GM18502 (cell line): ENCODE results near the gene CDH4.

Source experiments
- ATAC-seq: cut with Tn5 transposase; IDR thresholded peaks from one replicate; pipeline ENCODE4 v1.9.1; 2021; ENCODE audit warnings: mild to moderate bottlenecking; ENCODE audit not compliant: unreplicated experiment, poor library complexity

CDH4 gene

DNA sequence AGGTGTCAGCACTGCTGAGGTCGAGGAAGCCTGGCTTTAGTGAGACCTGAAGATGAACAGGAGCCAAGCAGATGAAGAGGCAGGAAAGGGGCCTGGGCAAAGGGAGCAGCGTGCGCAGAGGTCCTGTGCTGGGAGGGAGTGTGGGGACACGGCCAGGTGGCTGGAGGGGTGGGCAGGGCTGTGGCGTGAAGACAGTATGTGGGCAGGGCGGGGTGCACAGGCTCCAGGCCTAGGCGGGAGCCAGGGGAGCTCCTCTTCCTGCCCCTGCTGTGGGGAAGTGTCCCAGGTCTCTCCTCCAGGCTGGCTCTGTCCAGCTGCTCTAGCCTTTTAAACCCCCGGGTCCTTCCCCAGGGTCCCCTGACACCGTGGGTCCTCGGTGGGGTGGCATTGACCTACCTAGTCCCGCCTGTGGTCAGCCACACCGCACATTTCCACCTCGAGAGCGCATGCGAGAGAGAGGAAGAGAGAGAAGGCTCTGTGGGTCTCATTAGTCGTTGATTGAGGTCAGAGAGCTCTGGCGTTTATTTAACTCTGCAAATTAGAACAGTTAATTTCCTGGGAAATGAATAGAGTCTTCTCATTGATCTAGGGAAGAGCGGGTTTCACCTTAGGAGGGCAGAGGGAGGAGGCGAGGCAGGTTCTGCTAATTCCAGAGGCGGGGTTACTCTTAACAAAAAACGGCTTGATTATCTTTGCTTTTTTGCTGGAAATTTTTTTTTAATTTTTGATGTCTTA lies 68.8 kb downstream of the CDH4 start:
- no peak for ATAC-seq

DNA sequence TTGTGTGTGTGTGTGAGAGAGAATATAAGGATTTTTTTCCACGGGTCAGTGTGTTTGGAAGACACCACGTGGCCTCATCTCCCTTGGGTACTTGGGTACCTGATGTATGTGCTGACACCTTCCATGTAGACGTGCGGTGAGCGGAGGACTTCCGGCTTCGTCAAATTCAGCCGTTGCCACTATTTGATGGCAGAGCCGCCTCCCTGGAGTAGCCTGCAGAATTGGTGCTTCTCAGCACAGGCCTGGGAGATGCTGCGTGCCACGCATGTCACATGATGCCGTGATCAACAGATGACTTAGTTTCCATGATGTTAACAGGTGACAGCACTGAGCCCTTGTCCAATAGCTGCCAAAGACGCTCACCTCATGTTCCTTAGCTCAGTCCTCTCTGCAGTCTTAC lies 69.4 kb downstream of the CDH4 start:
- ATAC-seq, result no peak

DNA sequence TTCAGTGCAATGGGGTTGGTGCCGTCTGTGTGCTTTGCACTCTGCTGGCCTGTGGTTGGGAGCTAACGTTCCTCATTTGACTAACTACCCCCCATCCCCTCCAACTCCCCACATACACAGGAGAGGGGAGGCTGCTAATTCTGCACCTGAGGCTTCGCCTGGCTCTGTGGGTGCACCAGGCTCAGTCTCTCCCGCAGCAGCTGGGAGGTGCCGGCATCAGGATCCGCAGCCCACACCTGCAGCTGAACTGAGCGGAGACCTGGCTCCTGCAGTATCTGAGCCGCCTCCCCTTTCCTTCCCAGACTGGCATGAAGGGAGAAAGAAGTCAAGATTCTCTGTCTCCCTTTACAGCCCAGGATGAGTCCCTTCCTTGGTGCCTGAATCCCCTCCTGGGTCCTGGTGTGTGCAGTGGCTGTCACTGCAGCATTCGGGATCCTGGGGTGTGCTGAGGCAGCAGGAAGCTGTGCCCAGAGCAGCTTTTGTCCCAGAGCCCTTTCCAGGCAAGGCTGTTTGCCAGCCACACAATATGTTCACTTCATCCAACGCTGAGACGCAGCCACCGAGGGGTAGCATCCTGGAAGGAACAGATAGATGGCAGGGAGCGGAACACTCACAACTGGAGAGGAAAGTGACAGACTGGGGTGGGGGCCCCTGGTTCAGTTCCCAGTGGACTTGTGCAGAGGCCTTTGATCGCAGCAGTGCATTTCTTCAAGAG lies 70.2 kb downstream of the CDH4 start:
- no peak for ATAC-seq

DNA sequence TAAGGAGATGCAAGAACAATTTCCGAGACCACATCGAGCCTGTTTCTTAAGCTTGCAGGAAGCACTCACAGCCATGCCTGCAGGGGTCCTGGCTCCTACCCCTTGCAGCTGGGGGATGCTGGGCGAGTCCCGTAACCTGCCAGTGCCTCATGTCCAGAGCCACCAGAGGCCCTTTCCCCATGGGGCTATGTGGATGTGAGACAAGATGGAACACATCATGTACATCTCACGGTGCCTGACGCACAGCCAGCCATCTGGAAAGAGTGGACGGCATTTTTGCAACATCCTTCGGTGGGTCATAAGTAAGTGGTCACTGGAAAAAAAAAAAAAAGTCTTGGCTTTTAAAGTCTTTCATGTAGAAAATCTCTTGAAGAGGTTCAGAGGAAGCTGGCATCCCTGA lies 72.8 kb downstream of the CDH4 start:
- ATAC-seq, result no peak

DNA sequence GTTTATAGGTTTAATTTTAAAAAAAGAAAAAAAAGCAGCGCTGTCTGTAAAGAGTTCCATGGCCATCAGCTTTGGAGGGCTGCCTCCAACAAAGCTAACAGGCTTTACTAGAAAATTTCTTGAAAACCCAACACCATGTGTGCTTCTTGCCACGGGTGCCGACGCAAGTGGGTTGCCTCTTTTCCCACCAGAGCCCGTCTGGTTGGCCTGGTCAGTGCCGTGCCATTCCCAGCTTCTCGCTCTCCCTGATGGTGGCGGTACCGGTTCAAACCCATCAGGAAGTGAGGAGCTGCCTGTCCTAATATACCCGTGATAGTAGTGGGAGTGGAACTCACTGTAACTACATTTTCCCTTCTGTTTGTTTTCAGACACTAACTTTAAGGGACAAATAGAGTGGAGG lies 73.7 kb downstream of the CDH4 start:
- ATAC-seq, result no peak

DNA sequence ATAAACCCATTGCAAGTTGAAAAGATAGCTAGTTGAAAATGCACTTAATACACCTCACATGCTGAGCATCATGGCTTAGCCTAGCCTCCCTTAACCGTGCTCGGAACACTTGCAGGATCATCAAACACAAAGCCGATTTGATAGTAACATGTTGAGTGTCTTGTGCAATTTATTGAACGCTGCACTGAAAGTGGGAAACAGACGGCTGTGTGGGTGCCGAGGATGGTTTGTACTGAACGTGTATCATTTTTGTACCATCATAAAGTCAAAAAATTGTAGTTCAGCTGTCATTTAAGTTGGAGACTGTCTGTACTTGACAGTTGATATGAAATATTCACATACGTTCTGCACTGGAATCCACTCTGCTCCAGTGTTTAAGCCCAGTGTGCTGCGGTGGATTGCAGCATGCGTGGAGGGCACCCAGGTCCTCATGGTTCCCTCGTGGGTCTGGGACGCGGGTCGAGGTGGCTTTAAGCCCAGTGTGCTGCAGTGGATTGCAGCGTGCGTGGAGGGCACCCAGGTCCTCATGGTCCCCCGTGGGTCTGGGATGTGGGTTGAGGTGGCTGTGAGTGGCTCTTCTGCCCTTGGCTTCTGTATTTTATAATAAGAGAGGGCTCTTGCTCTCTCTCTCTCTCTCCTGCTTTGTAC lies 77.0 kb downstream of the CDH4 start:
- no peak for ATAC-seq

DNA sequence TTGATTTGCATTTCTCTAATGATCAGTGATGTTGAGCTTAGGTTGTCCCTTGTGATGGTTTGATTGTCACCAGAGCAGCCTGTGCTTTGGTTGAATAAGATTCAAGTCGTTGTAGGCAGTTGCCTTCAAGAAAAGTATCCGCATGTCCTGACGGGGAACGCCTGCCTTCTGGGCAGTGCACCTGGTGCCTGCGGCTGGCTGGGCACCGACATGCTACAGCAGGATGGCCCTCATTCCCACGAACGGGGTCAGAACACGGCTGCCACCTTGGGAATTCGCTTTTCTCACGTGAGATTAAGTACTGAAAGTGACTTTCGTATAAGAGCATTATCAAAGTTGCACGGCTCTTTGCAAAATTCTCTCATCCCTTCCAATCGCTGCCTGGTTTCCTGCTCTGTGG lies 78.4 kb downstream of the CDH4 start:
- no peak for ATAC-seq

DNA sequence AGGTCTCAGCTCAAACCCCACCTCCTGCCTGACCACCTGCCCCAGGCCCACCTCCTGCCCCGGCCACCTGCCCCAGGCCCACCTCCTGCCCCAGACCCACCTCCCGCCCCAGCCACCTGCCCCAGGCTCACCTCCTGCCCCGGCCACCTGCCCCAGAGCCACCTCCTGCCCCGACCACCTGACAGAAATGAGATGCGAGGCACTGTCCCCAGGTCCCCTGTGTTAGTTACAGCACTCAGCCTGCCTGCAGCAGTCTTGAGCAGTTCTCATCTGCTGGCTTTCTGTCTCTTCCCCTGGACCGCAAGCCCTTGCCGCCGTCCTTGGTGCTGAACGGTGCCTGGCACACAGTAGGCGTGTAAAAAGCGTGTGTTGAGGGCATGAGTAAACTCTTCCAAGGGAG lies 79.5 kb downstream of the CDH4 start:
- ATAC-seq, result no peak

DNA sequence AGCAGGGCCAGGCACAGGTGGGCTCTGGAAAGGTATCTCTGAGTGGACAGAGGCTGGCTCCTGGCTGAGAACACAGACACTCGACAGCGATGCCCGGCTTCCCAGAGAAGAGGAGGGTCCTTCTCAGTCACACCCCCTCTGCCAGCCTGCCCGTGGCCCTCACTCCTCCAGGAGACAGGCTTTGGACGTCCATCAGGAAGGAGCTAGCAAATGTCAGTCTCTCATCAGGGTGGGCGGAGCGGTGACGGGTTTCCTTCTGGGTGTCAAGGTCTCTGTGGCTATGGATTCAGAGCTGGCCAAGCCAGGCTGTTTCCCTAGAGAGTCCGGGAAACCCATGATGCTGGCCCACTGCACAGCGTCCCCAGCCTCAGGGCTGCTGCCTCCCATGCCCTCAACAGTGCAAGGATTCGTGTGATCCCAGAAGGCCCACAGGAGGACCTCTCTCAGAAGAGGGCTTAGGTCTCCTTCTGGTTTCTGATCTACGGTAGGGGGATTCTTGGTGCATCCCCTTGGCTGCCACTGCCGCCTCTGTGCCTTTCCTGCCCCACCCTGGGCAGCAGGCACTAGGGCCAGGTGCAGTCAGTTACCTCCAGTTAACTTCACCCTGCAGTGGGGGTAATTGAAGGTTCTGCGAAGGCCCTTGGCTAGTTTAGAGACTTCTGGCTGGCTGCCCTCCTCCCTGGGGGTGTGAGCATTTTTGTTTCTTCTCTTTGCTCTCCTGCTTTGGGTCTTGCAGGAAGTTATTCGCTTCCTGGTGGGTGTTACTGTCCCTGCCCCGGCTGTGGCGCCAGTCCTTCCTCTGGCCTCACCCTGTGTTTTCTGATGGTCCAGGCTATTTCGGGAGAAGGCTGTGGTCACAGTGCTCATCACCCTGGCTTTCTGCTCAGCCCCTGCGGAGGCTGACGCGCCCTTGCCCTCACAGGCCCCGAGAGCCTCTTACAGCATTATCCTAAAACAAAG lies 80.2 kb downstream of the CDH4 start:
- no peak for ATAC-seq

DNA sequence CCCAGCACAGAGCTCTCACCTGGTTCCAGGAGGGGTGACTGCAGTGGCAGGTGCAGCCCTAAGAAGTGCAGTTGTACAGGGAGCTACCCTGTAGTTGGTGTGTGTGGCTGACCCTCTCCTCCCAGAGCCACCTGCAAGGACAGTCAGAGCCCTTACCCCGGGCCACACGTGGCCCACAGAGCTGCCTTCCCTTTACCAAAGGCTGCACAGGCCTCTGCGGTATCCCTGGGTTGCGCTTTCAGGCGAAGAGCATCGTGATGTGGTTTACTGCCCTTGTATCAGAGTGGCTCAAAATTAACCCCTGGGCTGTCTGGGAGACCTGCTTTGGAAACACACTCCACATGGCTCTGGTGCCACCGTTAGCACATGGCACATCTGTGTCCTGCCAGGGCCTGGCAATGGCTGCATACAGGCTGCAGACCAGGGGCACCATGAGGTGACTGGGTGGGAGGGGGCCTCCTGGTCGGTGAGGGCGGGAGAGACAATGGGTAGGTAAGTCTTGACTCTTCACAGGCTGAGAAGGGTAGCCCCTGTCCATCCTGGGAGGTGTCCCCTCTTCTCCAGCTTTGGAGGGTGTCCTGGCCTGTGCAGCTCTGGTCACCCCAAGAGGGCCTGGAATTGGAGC lies 81.5 kb downstream of the CDH4 start:
- ATAC-seq, result no peak

DNA sequence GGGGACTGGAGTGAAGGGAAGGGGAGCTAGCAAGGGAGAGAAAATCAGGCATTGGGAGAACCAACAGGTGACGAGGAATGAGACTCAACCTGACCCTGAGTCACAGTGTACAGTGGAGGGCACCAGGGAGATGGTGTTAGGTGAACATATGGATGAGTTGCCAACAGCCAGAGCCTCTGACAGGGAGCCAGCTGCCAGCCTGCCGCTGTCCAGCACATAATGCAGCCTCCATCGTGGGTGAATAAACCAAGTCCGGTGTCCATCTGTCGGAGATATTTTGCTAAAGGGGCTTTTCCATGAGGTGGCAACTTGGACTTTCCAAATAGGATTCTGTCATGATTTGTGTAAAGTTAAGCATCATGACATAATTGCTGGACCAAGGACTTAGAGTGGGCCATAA lies 88.1 kb downstream of the CDH4 start:
- ATAC-seq, result no peak

DNA sequence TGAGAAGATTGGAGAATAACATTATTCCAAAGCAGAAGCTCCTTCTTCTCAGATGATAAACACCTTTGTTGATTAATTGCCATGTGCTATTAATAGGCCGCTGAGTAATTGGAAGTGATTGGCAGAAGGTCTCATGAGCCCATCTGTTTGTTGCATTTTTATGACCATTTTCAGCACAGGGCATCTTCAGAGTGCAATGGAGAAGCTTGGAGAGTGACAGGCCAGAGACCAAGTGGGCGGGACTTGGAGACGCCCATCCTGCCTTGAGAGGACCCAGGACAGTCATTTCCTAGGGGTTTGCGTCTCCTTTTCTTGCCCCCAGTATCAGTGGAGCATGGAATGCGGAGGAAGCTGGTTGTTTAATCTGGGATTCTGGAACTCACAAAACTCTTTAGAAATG lies 89.5 kb downstream of the CDH4 start:
- no peak for ATAC-seq

DNA sequence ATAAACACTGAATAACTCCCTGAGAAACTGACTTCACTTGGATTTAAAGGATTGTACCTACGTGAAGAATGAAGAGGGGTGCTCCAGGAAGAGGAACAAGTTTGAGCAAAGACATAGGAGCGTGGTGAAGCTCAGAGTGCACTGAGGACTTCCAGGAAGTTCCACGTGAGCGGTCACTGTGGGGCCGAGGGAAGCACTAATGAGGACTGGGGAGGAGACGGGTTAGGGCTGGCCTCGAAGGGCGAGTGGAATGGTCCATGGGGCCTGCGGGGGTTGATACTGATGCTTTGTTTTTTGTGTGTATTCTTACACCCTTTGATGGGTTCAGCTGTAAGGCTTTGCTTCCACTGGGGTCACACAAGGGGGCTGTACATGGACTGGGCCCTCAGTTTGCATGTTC lies 91.9 kb downstream of the CDH4 start:
- ATAC-seq, result no peak

DNA sequence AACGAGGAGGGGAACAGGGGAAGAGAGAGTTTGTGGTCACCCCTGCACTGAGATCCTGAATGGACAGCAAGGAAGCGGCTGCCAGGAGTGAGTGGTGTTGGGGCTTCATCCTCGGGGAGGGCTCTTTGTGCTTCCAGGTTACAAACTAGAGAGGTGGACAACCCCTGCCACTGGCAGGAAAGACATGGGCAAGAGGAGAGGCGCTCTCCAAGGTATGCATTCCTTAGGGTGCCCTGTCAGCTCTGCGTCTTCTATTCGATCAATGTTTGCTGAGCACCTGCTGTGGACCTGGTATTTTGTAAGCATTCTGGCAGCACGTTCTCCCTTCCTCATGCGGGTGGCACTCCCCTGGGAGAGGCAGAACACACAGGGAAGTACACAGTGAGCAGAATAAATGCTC lies 93.6 kb downstream of the CDH4 start:
- no peak for ATAC-seq

DNA sequence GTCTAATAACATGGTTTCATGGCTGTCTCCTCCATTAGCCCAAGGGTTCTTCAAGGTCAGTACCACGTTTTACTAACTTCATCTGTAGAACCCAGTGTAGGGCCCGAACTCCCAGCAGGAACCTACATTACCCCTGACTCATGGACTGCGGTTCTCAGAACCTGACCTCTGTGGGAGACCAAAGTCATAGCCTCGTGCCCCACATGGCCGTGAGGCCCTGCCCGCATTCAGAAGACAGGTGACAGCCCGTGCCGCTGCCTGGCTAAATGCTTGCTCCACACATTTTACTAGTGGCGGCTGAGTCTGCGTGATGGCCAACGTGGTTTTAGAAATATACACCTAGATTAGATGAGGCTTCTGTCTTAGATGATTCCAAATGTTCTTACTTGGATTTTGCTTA lies 94.9 kb downstream of the CDH4 start:
- ATAC-seq, result no peak

DNA sequence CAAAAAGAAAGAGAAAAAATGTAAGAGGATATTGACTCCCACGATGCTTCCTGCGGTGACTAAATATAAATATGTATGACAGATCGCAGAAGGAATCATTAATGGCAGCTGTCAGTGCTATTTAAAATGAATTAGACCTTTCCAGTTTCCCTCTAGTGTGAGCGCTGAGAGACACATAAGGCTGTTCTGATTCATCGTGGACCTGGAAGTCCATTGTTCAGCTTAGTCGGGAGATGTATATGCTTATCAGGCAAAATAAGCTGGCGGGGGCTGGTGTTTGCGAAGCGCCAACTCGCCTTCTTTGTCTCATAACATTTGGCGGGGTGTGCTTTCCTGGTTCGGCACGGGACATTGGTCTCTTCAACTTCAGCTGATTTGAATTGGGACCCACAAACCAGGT lies 95.4 kb downstream of the CDH4 start:
- ATAC-seq, result no peak

DNA sequence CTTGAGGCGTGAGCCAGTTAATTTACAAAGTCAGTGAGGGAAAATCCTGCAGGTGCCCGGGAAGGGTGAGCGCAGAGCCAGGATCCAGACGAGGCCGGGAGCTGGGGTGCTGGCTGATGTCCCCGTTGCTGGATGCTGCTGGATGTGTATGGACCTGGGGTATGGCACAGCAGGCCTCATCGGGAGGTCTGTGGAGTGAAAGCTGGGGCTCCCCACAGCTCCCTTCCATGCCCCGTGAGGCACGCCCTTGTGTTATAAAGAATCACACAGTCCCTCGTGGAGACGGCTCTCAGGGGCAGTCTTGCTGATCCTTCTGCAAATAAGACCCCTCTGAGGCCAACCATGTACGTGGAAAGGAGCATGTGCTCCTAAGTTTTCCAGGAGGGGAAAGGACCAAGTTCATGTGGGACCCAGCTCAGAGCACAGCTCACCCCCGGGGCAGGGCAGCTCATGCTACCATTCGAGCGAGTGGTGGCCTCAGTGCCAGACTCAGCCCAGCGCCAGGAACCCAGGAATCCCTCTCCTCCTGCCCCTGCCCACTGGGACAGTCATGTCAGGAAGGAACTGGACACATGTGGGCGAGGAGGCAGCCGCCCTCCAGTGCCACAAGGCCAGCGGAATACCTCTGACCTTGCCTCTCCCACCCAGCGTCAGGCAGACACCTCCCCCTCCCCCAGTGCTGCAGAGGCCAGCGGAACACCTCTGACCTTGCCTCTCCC lies 97.5 kb downstream of the CDH4 start:
- no peak for ATAC-seq

DNA sequence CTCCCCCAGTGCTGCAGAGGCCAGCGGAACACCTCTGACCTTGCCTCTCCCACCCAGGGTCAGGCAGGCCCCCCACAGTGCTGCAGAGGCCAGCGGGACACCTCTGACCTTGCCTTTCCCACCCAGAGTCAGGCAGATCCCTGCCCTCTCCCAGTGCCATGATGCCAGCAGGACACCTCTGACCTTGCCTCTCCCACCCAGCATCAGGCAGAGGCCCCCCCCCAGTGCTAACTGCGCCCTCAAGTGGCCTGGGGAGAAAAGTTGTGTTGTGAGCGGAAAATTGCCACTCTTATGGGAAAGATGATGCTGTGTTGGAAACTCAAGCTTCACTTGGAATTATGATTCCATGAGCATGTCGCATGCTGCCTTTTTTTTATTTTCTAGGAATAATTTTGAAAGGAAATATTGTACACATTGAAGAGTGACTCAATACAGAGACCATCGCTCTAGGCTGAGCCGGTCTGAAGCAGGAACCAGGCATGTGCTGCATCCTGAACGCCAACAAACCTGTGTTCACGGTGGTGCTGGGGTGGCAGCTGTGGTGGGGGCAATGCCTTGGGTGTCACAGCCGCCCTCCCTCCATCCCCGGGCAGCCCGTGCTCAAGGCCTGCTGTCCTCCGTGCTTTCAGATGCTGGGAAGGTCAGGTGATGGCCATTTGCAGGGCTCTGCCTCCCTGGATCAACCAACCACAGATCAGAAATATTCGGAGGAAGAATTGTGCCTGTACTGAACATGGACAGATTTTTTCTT lies 98.6 kb downstream of the CDH4 start:
- no peak for ATAC-seq
